ENCODE measurements around the gene DISC1. TPM values are rescaled to one million over a fixed set of nuclear protein-coding genes. Genes with fewer than 3 reads are reported as not detected.

DISC1 gene
- total and polyA plus RNA-seq, 2 donors (not counting 3 experiments of a cell fraction or from before 2014, with no cell fraction given), result 3.3 to 14.7 TPM

DNA sequence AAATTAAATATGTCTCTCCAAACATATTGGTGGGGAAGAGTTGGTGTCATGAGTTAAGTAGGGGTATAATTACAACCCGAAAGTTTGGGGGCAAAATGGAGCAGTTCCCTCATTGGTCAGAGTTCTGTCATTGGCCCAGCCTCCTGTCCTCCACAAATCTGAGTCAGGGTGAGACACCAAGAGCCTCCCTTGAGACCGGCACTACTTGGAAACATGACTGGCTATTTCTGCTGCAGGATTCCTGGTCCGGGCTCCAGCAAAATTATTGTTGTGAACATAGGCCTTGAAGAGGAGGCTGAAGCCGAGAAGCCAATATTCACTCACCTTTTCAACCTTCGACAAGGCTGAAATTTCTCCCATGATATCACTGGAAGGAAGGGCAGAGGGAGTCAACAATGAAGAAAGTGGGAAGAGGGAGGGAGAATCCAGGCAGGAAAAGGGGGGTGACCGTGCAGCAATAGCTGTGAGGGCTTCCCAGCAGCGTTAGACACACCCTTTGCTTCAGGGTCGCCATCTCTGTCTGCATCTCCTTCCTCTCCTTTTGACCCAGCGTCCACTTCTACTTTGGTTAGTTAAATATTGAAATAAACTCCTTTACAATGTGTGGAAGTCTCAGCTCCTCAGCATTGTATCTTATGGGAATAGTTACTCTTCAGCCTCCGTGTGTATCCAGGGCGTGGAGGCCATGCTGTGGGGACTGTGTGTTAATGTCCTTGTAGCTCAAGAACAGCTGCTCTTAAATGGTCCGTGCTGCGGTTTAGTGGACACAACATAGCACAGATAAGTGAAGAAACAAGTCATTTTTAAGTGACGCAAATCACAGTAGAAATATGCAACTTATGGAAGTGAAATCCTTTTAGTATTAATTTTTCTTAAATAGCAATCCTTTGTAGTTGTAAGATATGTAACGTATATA is 307.4 kb downstream of the DISC1 start:
- POLR2A ChIA-PET, result no interaction called here
- Histone ChIP-seq H3K9me3 (replicated peaks; ENCODE audit: control insufficient read depth, insufficient read depth, low read length) (no peaks in the 10 kb centered on the region), H4K20me1 (replicated peaks; ENCODE audit: control insufficient read depth, extremely low read depth, insufficient read depth, low read length) (no peaks in the 10 kb centered on the region), H2AFZ (ENCODE audit: low read depth, low read length) (no peak overlapping the region), H3K36me3 (ENCODE audit: control insufficient read depth in 2 of 2, extremely low read depth in 1 of 2, insufficient read depth in 2 of 2, low read length in 2 of 2) (no peaks in the 10 kb centered on the region), H3K9ac (replicated peaks; ENCODE audit: extremely low read depth, insufficient read depth, low read length) (no peak overlapping the region), H3K4me1 (ENCODE audit: control insufficient read depth, extremely low read depth, insufficient read depth, low read length) (peaks cover 20% of the 10 kb centered on the region), H3K4me3 (replicated peaks in 1 of 3; ENCODE audit: insufficient read depth in 1 of 3, low read depth in 1 of 3, low read length in 3 of 3) (no peak overlapping the region), H3K4me2 (ENCODE audit: insufficient read depth, low read length) (no peak overlapping the region), H3K27ac (ENCODE audit: insufficient read depth, low read depth, low read length) (no peak overlapping the region), H3K27me3 (ENCODE audit: control insufficient read depth in 2 of 2, insufficient read depth in 2 of 2, low read length in 2 of 2) (no peaks in the 10 kb centered on the region), H3K9me1 (replicated peaks; ENCODE audit: control insufficient read depth, extremely low read depth, insufficient read depth, low read length) (no peaks in the 10 kb centered on the region), H3K79me2 (ENCODE audit: control insufficient read depth, insufficient read depth, low read length) (no peaks in the 10 kb centered on the region)
- DNase-seq (ENCODE audit: low read depth, low spot score) (peak; percentile 55), FAIRE-seq (no peak)
- intact Hi-C loops (cut with micrococcal nuclease) (loop anchor here (5.0 kb wide), 1 partner anchor 67 kb away; no protein-coding TSS in a partner anchor), dilution Hi-C loops (cut with MboI; ENCODE audit: extremely low pct_ligation_motif_present, low sequenced_read_pairs) (no loop called here)
- CTCF ChIA-PET, result interaction anchor here (1.4 to 1.6 kb wide), 2 partner anchors 10 to 22 kb away, joined by 4 to 5 read pairs; no protein-coding TSS in a partner anchor
- TF ChIP-seq EZH2 (IDR thresholded peaks at IDR 0.05; ENCODE audit: borderline replicate concordance, low read depth, low read length, severe bottlenecking) (no peak), MAX (IDR thresholded peaks at IDR 0.05; ENCODE audit: insufficient read depth, insufficient read length) (no peak), POLR2A (IDR thresholded peaks at IDR 0.05; ENCODE audit: low read depth, low read length) (no peak), GATA2 (IDR thresholded peaks at IDR 0.05; ENCODE audit: insufficient read depth, insufficient read length, low read depth, low read length) (no peak), MYC (IDR thresholded peaks at IDR 0.05; ENCODE audit: low read depth, low read length) (no peak), FOS (IDR thresholded peaks at IDR 0.05; ENCODE audit: borderline replicate concordance, insufficient read depth, low read length) (no peak), JUN (IDR thresholded peaks at IDR 0.05; ENCODE audit: borderline replicate concordance, insufficient read depth, insufficient read length, low read depth) (no peak), POLR2AphosphoS5 (IDR thresholded peaks at IDR 0.05; ENCODE audit: insufficient read depth, low read depth, low read length) (no peak)
- TF ChIP-seq, protein P1, sequence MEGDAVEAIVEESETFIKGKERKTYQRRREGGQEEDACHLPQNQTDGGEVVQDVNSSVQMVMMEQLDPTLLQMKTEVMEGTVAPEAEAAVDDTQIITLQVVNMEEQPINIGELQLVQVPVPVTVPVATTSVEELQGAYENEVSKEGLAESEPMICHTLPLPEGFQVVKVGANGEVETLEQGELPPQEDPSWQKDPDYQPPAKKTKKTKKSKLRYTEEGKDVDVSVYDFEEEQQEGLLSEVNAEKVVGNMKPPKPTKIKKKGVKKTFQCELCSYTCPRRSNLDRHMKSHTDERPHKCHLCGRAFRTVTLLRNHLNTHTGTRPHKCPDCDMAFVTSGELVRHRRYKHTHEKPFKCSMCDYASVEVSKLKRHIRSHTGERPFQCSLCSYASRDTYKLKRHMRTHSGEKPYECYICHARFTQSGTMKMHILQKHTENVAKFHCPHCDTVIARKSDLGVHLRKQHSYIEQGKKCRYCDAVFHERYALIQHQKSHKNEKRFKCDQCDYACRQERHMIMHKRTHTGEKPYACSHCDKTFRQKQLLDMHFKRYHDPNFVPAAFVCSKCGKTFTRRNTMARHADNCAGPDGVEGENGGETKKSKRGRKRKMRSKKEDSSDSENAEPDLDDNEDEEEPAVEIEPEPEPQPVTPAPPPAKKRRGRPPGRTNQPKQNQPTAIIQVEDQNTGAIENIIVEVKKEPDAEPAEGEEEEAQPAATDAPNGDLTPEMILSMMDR (IDR thresholded peaks at IDR 0.05; ENCODE audit: extremely low read depth in 1 of 2, insufficient read depth in 1 of 2, low read depth in 1 of 2, low read length in 2 of 2), result no peak
- BruUV-seq (replicated peaks), result no TSS peak
